Fibroblast of skin of right quadriceps (primary cell): ENCODE data around the gene HSPA4L.
A peak's percentile ranks its signal among the peaks of the same experiment; 100 is the strongest.

ENCODE experiments used
- DNase-seq: peaks from one replicate; pipeline ENCODE4 v3.0.0-alpha.2; 2013

Gene HSPA4L

GRCh38 chr4:127783955-127784770 lies 2.0 kb downstream of the HSPA4L start:
- DNase-seq = no peak

GRCh38 chr4:127788517-127788916 lies 6.4 kb downstream of the HSPA4L start:
- DNase-seq = no peak

GRCh38 chr4:127791391-127791790 lies 9.3 kb downstream of the HSPA4L start:
- no peak for DNase-seq

- no peak for DNase-seq
Observed at GRCh38 chr4:127793528-127793927, 11.4 kb downstream of the HSPA4L start.

- no peak for DNase-seq
Observed at GRCh38 chr4:127799711-127800110, 17.6 kb downstream of the HSPA4L start.

- DNase-seq = peak; percentile 1
Observed at GRCh38 chr4:127809173-127809800, 27.2 kb downstream of the HSPA4L start.

GRCh38 chr4:127810551-127810950 lies 28.4 kb downstream of the HSPA4L start:
- no peak for DNase-seq

GRCh38 chr4:127822430-127822829 lies 40.3 kb downstream of the HSPA4L start:
- DNase-seq = no peak

GRCh38 chr4:127828121-127828520 lies 46.0 kb downstream of the HSPA4L start:
- DNase-seq = no peak

GRCh38 chr4:127829014-127829413 lies 46.9 kb downstream of the HSPA4L start:
- no peak for DNase-seq

- DNase-seq = no peak
Observed at GRCh38 chr4:127832585-127832984, 50.5 kb downstream of the HSPA4L start.

- DNase-seq = no peak
Observed at GRCh38 chr4:127843704-127844600, 61.8 kb downstream of the HSPA4L start.

GRCh38 chr4:127844601-127845116 lies 62.5 kb downstream of the HSPA4L start:
- no peak for DNase-seq

- DNase-seq = no peak
Observed at GRCh38 chr4:127846061-127846460, 63.9 kb downstream of the HSPA4L start.

- no peak for DNase-seq
Observed at GRCh38 chr4:127846765-127847164, 64.6 kb downstream of the HSPA4L start.

- no peak for DNase-seq
Observed at GRCh38 chr4:127849505-127850234, 67.5 kb downstream of the HSPA4L start.

- no peak for DNase-seq
Observed at GRCh38 chr4:127852661-127853060, 70.5 kb downstream of the HSPA4L start.

GRCh38 chr4:127856196-127856812 lies 74.2 kb downstream of the HSPA4L start:
- DNase-seq = no peak

- DNase-seq = peak; percentile 86
Observed at GRCh38 chr4:127856813-127857447, 74.8 kb downstream of the HSPA4L start.

GRCh38 chr4:127857641-127858040 lies 75.5 kb downstream of the HSPA4L start:
- DNase-seq = no peak

GRCh38 chr4:127868196-127868595 lies 86.1 kb downstream of the HSPA4L start:
- no peak for DNase-seq
